Heart right ventricle (tissue), 16 donors: ENCODE data around the gene EEIG2. TPM values are rescaled to one million over a fixed set of nuclear protein-coding genes. Genes with fewer than 3 reads are reported as not detected.
A peak's percentile ranks its signal among the peaks of the same experiment; 100 is the strongest.

ENCODE experiments used
- ATAC-seq, 8 donors: fragments of 200-7000 bp; cut with Tn5 transposase; one replicate each; pipeline ENCODE4 v1.9.1; 2020; ENCODE audit warnings: mild to moderate bottlenecking in 8 of 8, moderate library complexity in 8 of 8, moderate number of reproducible peaks in 1 of 8
- DNase-seq, 2 donors: peaks; one replicate each; pipeline ENCODE4 v3.0.0-alpha.2; 2020
- H3K27ac ChIP-seq, 10 donors: fragments of 200-600 bp; sonication (generic) in 2 of 10; one replicate each; pipeline versions ENCODE4 v1.5.0 to v1.8.0; 2020 to 2022; ENCODE audit warnings: mild to moderate bottlenecking in 3 of 10
- H3K27me3 ChIP-seq, 7 donors: fragments of 200-600 bp; one replicate each; pipeline ENCODE4 v1.8.0; 2021 to 2022; ENCODE audit warnings: mild to moderate bottlenecking in 2 of 7
- H3K36me3 ChIP-seq, 9 donors: fragments of 200-600 bp; sonication (generic) in 1 of 9; one replicate each; pipeline versions ENCODE4 v1.5.0 to v1.8.0; 2020 to 2022; ENCODE audit warnings: mild to moderate bottlenecking in 2 of 9
- H3K4me1 ChIP-seq, 9 donors: fragments of 200-600 bp; sonication (generic) in 1 of 9; one replicate each; pipeline versions ENCODE4 v1.5.0 to v1.8.0; 2020 to 2022; ENCODE audit warnings: mild to moderate bottlenecking in 4 of 9
- H3K4me3 ChIP-seq, 10 donors: fragments of 200-600 bp; sonication (generic) in 2 of 10; one replicate each; pipeline versions ENCODE4 v1.5.0 to v1.8.0; 2020 to 2022; ENCODE audit warnings: mild to moderate bottlenecking in 7 of 10, moderate library complexity in 2 of 10
- H3K9me3 ChIP-seq, 11 donors: fragments of 200-600 bp in 10 of 11; sonication (generic) in 2 of 11; one replicate each; pipeline versions ENCODE4 v1.5.0 to v1.8.0; 2013 to 2022; ENCODE audit warnings: mild to moderate bottlenecking in 2 of 11, control low read depth in 1 of 11, moderate library complexity in 1 of 11
- WGBS, 2 donors: extraction: QIAGEN DNeasy Blood & Tissue Kit; methylation state at CpG; one replicate each; pipeline ENCODE4 v1.1.7; 2013; ENCODE audit warnings: inconsistent platforms in 1 of 2; 5-methylcytosine and 5-hydroxymethylcytosine counted together
- intact Hi-C, 10 donors: fragments of 100-400 bp; cut with DNase I; formaldehyde crosslinking; loops; one replicate each; pipeline versions ENCODE4 v1.11.1 to v1.14.2; 2022
- polyA plus RNA-seq, 2 donors: library from polyadenylated mRNA; stranded (reverse); fragments of 200-250 nt; gene quantifications; one replicate each; pipeline ENCODE4 v1.2.3, GENCODE V29; 2013
- total RNA-seq, 10 donors: library from RNA; stranded (reverse); fragmentation: NEBNext Ultra II Directional in 3 of 10; extraction: Animal tissue kit (Norgen Biotek cat#: 25700) in 3 of 10; gene quantifications; one replicate each; pipeline versions ENCODE4 v1.2.1 to v1.2.4, GENCODE V29; 2021 to 2023
- TF ChIP-seq, protein P1 (sequence below), 9 donors: fragments of 200-600 bp; sonication (generic) in 2 of 9; IDR thresholded peaks; one replicate each; pipeline versions ENCODE4 v1.5.0 to v1.8.0; 2021 to 2022; ENCODE audit warnings: antibody characterized with exemption in 9 of 9, mild to moderate bottlenecking in 5 of 9, moderate library complexity in 1 of 9
- donor health status: Arrhythmogenic right ventricular cardiomyopathy.
- donor health status: ischemic (EF 13 %, LVEDD 7.1; RV severe dilation, severe dysfunction).
- donor health status: healthy with polysubstance abuse.
- donor health status: DM: no; HTN: yes; CAD: no.
- donor health status: DM: no; HTN: no; CAD: no.
- donor health status: ischemic (EF 25% LVEDD 6.9; RV normal size, moderate dysfunction).
- donor health status: ischemic (EF 25% LVEDD 5.7; RV mildly dilated, moderate dysfunction).
- donor health status: healthy.
- donor health status: DM: yes; HTN: yes; CAD: no.
- donor health status: Ischemic cardiomyopathy.
- donor health status: ischemic (EF 35%, LVEDD 5.7; RV mildly dilated, moderate dysfunction).
- donor health status: nonischemic (EF 11% LVEDD 7.7; RV severe dilation, severe dysfunction).
- donor health status: DM: yes; HTN: yes; CAD: no.
- donor health status: PGD.
- donor health status: ischemic (EF 29% LVEDD 5.4; RV normal size, mild dysfunction).
- donor health status: nonischemic (EF 23%, LVEDD 6.1; RV moderate dilation, normal function).

The EEIG2 gene
- total and polyA plus RNA-seq, 12 donors = 1.5 to 10.0 (median 5.4) TPM

DNA sequence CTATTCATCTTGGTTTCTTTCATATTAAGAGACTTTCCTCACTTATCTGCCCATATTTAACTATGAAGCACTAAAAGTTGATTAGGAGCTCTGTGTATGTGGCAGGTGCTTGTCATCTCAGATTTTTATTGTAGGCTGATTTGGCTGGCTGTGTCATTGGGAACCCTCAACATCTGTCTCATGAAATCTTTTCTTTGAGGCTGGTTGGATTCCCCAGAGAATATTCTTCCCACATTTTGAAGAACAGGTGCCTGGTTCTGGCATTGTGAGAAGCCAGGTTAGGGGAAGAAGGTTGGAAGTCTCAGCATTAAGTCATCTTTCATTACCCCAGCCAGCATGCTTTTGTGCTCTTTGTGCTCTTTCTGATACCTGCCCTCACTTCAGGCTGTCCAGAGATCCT is 37.1 kb downstream of the EEIG2 start:
- Histone ChIP-seq H3K36me3 (peaks cover 0 to 13% (median 0%) of the 10 kb centered on the region in 9 donors), H3K4me3 (no peak overlapping the region), H3K27ac (peak overlapping the region in 1 of 10 donors; percentile 7), H3K27me3 (no peaks in the 10 kb centered on the region), H3K9me3 (no peaks in the 10 kb centered on the region), H3K4me1 (peaks cover 3 to 71% (median 34%) of the 10 kb centered on the region in 9 donors)
- no peak for DNase-seq
- TF ChIP-seq, protein P1, sequence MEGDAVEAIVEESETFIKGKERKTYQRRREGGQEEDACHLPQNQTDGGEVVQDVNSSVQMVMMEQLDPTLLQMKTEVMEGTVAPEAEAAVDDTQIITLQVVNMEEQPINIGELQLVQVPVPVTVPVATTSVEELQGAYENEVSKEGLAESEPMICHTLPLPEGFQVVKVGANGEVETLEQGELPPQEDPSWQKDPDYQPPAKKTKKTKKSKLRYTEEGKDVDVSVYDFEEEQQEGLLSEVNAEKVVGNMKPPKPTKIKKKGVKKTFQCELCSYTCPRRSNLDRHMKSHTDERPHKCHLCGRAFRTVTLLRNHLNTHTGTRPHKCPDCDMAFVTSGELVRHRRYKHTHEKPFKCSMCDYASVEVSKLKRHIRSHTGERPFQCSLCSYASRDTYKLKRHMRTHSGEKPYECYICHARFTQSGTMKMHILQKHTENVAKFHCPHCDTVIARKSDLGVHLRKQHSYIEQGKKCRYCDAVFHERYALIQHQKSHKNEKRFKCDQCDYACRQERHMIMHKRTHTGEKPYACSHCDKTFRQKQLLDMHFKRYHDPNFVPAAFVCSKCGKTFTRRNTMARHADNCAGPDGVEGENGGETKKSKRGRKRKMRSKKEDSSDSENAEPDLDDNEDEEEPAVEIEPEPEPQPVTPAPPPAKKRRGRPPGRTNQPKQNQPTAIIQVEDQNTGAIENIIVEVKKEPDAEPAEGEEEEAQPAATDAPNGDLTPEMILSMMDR (IDR thresholded peaks at IDR 0.05) = no peak
- intact Hi-C loops = loop anchor here in 4 of 10 donors (2.0 to 5.0 kb wide), 3 partner anchors 35 to 40 kb away; partner anchors contain the start of gene EEIG2 (in 3 of the 4)
- ATAC-seq = no peak

DNA sequence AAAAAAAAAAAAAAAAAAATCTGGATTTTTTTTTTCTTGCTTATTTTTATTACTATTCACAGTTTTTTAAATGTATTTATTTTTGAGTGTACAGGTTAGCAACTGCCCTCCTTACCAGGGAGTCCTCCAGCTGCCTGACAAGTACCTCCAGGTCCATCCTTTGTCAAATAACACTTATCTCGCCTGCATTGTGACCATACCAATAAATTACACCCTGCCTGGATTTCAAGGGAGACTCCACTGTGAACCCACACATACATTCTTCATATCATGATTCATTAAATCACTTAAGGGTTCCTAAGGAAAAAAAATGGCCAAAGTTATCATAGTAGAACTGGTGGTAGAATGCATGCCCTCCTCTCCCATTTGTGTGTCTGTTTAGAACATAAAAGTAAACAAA is 38.4 kb downstream of the EEIG2 start:
- 100% methylated on average over 1 of the region's 1 CpG for WGBS, 2 donors
- intact Hi-C loops = loop anchor here in 3 of 10 donors (5.0 kb wide), 2 partner anchors 36 to 41 kb away; partner anchors contain the start of gene EEIG2 (in 2 of the 3)
- no peak for ATAC-seq

DNA sequence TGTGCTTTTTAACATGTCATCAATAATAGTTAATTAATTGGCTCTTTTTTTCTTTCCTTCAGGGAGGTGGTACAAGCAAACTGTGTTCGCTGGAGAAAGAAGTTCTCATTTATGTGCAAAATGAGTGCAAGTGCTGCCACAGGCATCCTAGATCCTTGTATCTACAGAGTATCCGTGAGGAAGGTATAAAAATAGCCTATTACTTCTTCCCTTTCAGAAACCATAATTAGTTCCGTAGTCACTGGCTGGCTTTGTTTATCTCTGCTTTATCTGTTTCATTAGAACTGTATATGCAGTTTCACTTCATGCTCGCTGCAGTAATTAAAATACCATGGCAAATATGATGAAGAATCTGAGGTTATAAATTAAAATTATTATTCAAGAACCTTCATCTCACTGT is 40.6 kb downstream of the EEIG2 start:
- Histone ChIP-seq H3K9me3 (no peaks in the 10 kb centered on the region), H3K36me3 (peaks cover 0 to 38% (median 0%) of the 10 kb centered on the region in 9 donors), H3K27me3 (no peaks in the 10 kb centered on the region), H3K27ac (peak overlapping the region in 4 of 10 donors; percentile 4 to 60 (median 31)), H3K4me1 (peaks cover 3 to 61% (median 26%) of the 10 kb centered on the region in 9 donors), H3K4me3 (peak overlapping the region in 2 of 10 donors; percentile 5 to 15)
- TF ChIP-seq, protein P1 (IDR thresholded peaks at IDR 0.05) = no peak
- 22 to 26% methylated on average over 4 of the region's 4 CpGs for WGBS, 2 donors
- intact Hi-C loops = no loop called here
- no peak for DNase-seq
- peak in 6 of 8 donors; percentile 57 to 84 (median 78) for ATAC-seq

More for the DNA sequence above, 38.4 kb downstream of the EEIG2 start:
- peaks cover 0 to 26% (median 0%) of the 10 kb centered on the region in 9 donors for H3K36me3 ChIP-seq
- no peaks in the 10 kb centered on the region for H3K9me3 ChIP-seq
- DNase-seq = no peak
- no peak overlapping the region for H3K27ac ChIP-seq
- H3K27me3 ChIP-seq = no peaks in the 10 kb centered on the region
- TF ChIP-seq, protein P1 (IDR thresholded peaks at IDR 0.05) = no peak
- H3K4me3 ChIP-seq = no peak overlapping the region
- H3K4me1 ChIP-seq = peaks cover 3 to 66% (median 26%) of the 10 kb centered on the region in 9 donors

DNA sequence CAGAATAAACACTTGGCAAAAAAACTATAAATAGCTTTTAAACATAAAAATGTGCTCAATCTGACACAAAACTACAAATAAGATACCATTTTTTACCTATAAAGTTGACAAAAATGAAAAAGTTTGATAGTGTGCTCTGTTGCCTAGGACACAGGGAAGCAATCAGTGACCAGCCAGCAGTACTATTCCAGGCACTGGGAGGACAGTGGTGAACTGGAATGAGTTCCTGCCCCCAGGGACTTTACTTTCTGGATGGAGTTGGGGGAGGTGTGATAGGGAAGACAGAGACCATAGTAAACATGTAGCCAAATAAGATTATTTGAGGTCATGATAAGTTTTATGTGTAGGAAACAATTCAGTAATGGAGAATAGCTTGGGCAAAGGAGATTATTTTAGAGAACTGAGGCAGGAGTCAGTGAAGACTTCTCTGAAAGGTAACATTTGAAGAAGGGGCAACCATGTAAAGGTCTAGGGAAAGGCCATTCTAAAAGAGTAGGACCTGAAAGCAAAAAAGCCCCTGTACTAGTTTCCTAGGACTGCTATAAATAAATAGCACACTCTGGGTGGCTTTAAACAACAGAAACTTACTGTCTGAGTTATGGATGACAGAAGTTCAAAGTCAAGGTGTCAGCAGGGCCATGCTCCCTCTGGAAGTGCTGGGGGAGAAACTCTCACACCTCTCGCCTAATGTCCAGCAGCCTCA is 42.0 kb downstream of the EEIG2 start:
- H3K4me1 ChIP-seq = peaks cover 3 to 48% (median 19%) of the 10 kb centered on the region in 9 donors
- ATAC-seq (peak in 4 of 8 donors; percentile 58 to 76 (median 68)), DNase-seq (no peak)
- H3K27ac ChIP-seq = peak overlapping the region in 3 of 10 donors; percentile 11 to 18 (median 17)
- TF ChIP-seq, protein P1 (IDR thresholded peaks at IDR 0.05) = no peak
- 95 to 97% methylated on average over 1 of the region's 1 CpG for WGBS, 2 donors
- H3K27me3 ChIP-seq = no peaks in the 10 kb centered on the region
- H3K4me3 ChIP-seq = no peak overlapping the region
- no peaks in the 10 kb centered on the region for H3K9me3 ChIP-seq
- intact Hi-C loops = no loop called here
- H3K36me3 ChIP-seq = peaks cover 0 to 45% (median 0%) of the 10 kb centered on the region in 9 donors
